ENCODE measurements around the gene LRTM2.

DNA sequence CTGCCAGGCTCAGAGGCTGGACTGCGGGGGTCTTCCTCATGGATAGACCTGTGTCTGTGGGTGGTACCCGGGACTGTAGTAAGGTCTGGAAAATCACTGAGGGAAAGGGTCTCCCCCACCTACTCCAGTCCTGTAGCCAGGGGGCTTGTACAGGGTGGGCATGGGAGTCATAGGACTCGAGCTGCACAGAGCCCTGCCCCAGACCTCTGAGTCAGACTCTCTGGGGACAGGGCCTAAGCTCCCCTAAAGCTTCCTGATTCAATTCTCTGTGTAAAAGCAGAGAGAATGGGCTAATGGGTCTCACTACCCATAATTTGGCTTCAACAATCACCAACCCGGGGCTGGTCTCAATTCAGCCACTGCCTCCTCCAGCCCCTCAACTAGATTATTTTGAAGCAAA is 27.0 kb downstream of the LRTM2 start:
- TF ChIP-seq POLR2A (IDR thresholded peaks at IDR 0.05), result no peak
- TF ChIP-seq, protein P1, sequence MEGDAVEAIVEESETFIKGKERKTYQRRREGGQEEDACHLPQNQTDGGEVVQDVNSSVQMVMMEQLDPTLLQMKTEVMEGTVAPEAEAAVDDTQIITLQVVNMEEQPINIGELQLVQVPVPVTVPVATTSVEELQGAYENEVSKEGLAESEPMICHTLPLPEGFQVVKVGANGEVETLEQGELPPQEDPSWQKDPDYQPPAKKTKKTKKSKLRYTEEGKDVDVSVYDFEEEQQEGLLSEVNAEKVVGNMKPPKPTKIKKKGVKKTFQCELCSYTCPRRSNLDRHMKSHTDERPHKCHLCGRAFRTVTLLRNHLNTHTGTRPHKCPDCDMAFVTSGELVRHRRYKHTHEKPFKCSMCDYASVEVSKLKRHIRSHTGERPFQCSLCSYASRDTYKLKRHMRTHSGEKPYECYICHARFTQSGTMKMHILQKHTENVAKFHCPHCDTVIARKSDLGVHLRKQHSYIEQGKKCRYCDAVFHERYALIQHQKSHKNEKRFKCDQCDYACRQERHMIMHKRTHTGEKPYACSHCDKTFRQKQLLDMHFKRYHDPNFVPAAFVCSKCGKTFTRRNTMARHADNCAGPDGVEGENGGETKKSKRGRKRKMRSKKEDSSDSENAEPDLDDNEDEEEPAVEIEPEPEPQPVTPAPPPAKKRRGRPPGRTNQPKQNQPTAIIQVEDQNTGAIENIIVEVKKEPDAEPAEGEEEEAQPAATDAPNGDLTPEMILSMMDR (IDR thresholded peaks at IDR 0.05), result no peak
